SK-N-SH treated with all-trans-retinoic acid at 6 μM for 48 hours (cell line): ENCODE measurements around the gene COX7A1.

Source experiments
- BACH2 ChIP-seq: fragments of 250-450 bp; sonication (Bioruptor Pico); IDR thresholded peaks from 2 replicates; pipeline ENCODE4 v1.9.0; 2021; ENCODE audit warnings: mild to moderate bottlenecking, borderline replicate concordance
- ISL1 ChIP-seq: fragments of 250-450 bp; sonication (Bioruptor Pico); IDR thresholded peaks from 2 replicates; pipeline ENCODE4 v2.1.2; 2022; ENCODE audit warnings: mild to moderate bottlenecking, moderate library complexity
- OSR1 ChIP-seq: fragments of 250-450 bp; sonication (Bioruptor Pico); IDR thresholded peaks from 2 replicates; pipeline ENCODE4 v1.8.0; 2022; ENCODE audit warnings: moderate library complexity, mild to moderate bottlenecking, inconsistent platforms
- PATZ1 ChIP-seq: fragments of 250-450 bp; sonication (Bioruptor Pico); IDR thresholded peaks from 2 replicates; pipeline ENCODE4 v1.8.0; 2020; ENCODE audit warnings: mild to moderate bottlenecking, moderate library complexity, borderline replicate concordance
- PPARA ChIP-seq: fragments of 250-450 bp; sonication (Bioruptor Pico); IDR thresholded peaks from 2 replicates; pipeline ENCODE4 v1.5.0; 2020; ENCODE audit warnings: mild to moderate bottlenecking, borderline replicate concordance
- RARB ChIP-seq: fragments of 250-450 bp; sonication (Bioruptor Pico); IDR thresholded peaks from 2 replicates; pipeline ENCODE4 v1.8.0; 2021; ENCODE audit warnings: mild to moderate bottlenecking, moderate library complexity
- SNAI2 ChIP-seq: fragments of 250-450 bp; sonication (Bioruptor Pico); IDR thresholded peaks from 2 replicates; pipeline ENCODE4 v1.5.0; 2020; ENCODE audit warnings: mild to moderate bottlenecking, moderate library complexity
- TCF4 ChIP-seq: fragments of 250-450 bp; sonication (Bioruptor Pico); IDR thresholded peaks from 2 replicates; pipeline ENCODE4 v1.8.0; 2021; ENCODE audit warnings: mild to moderate bottlenecking, moderate library complexity, borderline replicate concordance
- TOX ChIP-seq: fragments of 250-450 bp; sonication (Bioruptor Pico); IDR thresholded peaks from 2 replicates; pipeline ENCODE4 v1.8.0; 2021; ENCODE audit warnings: mild to moderate bottlenecking, moderate library complexity, borderline replicate concordance
- ZFP30 ChIP-seq: fragments of 450-650 bp; formaldehyde crosslinking; IDR thresholded peaks from 2 replicates; pipeline ENCODE4 v1.5.0; 2022; ENCODE audit warnings: mild to moderate bottlenecking, moderate library complexity

- TF ChIP-seq PATZ1 (CRISPR knock-in tag): no peak
- TF ChIP-seq ISL1 (CRISPR knock-in tag): no peak
- TF ChIP-seq TCF4 (CRISPR knock-in tag): no peak
- TF ChIP-seq PPARA (CRISPR knock-in tag): no peak
- no peak for TF ChIP-seq RARB (CRISPR knock-in tag)
- TF ChIP-seq OSR1 (CRISPR knock-in tag): no peak
- TF ChIP-seq BACH2 (CRISPR knock-in tag): no peak
- TF ChIP-seq ZFP30 (CRISPR knock-in tag): no peak
- no peak for TF ChIP-seq SNAI2
- TF ChIP-seq TOX (CRISPR knock-in tag): no peak
Observed at GRCh38 chr19:36120092-36120983, 31.9 kb downstream of the COX7A1 start.
